MM.1S (cell line): ENCODE results near the gene IPO11.

Source experiments
- DNase-seq: peaks from one replicate; pipeline ENCODE4 v3.0.0-alpha.2; 2015
- H2AFZ ChIP-seq: fragments of 300-600 bp; sonication (generic); 2 replicates; pipeline ENCODE4 v1.6.0; 2016; ENCODE audit warnings: antibody characterized with exemption, low read length
- H3F3A ChIP-seq: fragments of 300-600 bp; sonication (generic); 2 replicates; pipeline ENCODE4 v1.6.1; 2016; ENCODE audit warnings: mild to moderate bottlenecking, antibody characterized with exemption, low read length, moderate library complexity, mixed read lengths; ENCODE audit not compliant: insufficient read depth
- H3K27ac ChIP-seq: fragments of 300-600 bp; sonication (generic); 2 replicates; pipeline ENCODE4 v1.5.1; 2016; ENCODE audit warnings: mild to moderate bottlenecking, low read length
- H3K27me3 ChIP-seq: fragments of 300-600 bp; sonication (generic); replicated peaks from 2 replicates; pipeline ENCODE4 v1.6.0; 2016; ENCODE audit warnings: low read length; ENCODE audit not compliant: insufficient read depth
- H3K36me3 ChIP-seq: fragments of 300-600 bp; sonication (generic); replicated peaks from 2 replicates; pipeline ENCODE4 v1.6.1; 2016; ENCODE audit warnings: mild to moderate bottlenecking, low read length, mixed read lengths; ENCODE audit not compliant: insufficient read depth
- H3K4me1 ChIP-seq: fragments of 300-600 bp; sonication (generic); 2 replicates; pipeline ENCODE4 v1.6.1; 2016; ENCODE audit warnings: low read length, mixed read lengths
- H3K4me2 ChIP-seq: fragments of 300-600 bp; sonication (generic); 2 replicates; pipeline ENCODE4 v1.6.0; 2016; ENCODE audit warnings: low read depth, low read length
- H3K4me3 ChIP-seq: fragments of 300-600 bp; sonication (generic); 2 replicates; pipeline ENCODE4 v1.5.1; 2016; ENCODE audit warnings: low read length, mixed read lengths
- H3K79me2 ChIP-seq: fragments of 300-600 bp; sonication (generic); 2 replicates; pipeline ENCODE4 v1.6.1; 2016; ENCODE audit warnings: mixed run types, low read length, mixed read lengths
- H3K9ac ChIP-seq: fragments of 300-600 bp; sonication (generic); 2 replicates; pipeline ENCODE4 v1.6.1; 2016; ENCODE audit warnings: low read length, mixed read lengths
- H3K9me2 ChIP-seq: fragments of 300-600 bp; sonication (generic); replicated peaks from 2 replicates; pipeline ENCODE4 v1.6.1; 2016; ENCODE audit warnings: mild to moderate bottlenecking, low read length, mixed read lengths; ENCODE audit not compliant: insufficient read depth
- H3K9me3 ChIP-seq: fragments of 300-600 bp; sonication (generic); replicated peaks from 2 replicates; pipeline ENCODE4 v1.6.1; 2016; ENCODE audit warnings: mild to moderate bottlenecking, low read length, mixed read lengths; ENCODE audit not compliant: insufficient read depth
- H4K20me1 ChIP-seq: fragments of 300-600 bp; sonication (generic); 2 replicates; pipeline ENCODE4 v1.6.1; 2016; ENCODE audit warnings: mild to moderate bottlenecking, low read length, moderate library complexity, mixed read lengths; ENCODE audit not compliant: insufficient read depth
- EZH2 ChIP-seq: fragments of 300-600 bp; sonication (generic); optimal IDR thresholded peaks from 2 replicates; pipeline ENCODE3; 2017; ENCODE audit warnings: low read depth, mild to moderate bottlenecking, antibody characterized with exemption, low read length, mixed read lengths
- EZH2phosphoT487 ChIP-seq: fragments of 300-600 bp; sonication (generic); IDR thresholded peaks from 2 replicates; pipeline ENCODE4 v1.6.1; 2018; ENCODE audit warnings: antibody characterized with exemption, low read length
- TF ChIP-seq, protein P1 (sequence below): fragments of 300-600 bp; sonication (generic); IDR thresholded peaks from 2 replicates; pipeline ENCODE4 v1.5.1; 2016; ENCODE audit warnings: antibody characterized with exemption, low read length, mixed read lengths

Gene IPO11

DNA sequence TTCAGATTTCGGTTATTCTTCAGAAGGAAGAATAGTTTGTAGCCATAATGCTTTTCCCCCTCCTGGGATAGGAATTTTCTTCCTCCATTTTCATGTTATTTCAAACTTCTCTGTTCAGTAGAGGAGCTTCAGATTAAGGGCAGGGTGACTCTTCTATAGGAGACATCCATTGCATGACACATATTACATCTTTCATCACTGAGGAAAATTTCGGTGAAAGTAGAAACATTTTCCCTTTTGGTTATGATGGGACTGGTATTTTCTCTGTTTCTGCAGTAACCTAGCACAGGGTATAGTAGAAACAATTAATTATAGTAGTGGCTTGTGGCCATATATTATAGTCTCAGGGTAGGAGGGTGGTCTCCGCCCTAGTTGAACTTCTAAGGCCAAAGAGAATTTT, 1.1 kb downstream of the IPO11 start:
- peak overlapping the region; percentile 80; the same call in 1 of the 2 replicates for H3K9ac ChIP-seq
- peak overlapping the region; percentile 87 for H3K4me3 ChIP-seq
- H3K4me2 ChIP-seq: peak overlapping the region; percentile 95
- TF ChIP-seq EZH2 (no peak), EZH2phosphoT487 (no peak)
- TF ChIP-seq, protein P1, sequence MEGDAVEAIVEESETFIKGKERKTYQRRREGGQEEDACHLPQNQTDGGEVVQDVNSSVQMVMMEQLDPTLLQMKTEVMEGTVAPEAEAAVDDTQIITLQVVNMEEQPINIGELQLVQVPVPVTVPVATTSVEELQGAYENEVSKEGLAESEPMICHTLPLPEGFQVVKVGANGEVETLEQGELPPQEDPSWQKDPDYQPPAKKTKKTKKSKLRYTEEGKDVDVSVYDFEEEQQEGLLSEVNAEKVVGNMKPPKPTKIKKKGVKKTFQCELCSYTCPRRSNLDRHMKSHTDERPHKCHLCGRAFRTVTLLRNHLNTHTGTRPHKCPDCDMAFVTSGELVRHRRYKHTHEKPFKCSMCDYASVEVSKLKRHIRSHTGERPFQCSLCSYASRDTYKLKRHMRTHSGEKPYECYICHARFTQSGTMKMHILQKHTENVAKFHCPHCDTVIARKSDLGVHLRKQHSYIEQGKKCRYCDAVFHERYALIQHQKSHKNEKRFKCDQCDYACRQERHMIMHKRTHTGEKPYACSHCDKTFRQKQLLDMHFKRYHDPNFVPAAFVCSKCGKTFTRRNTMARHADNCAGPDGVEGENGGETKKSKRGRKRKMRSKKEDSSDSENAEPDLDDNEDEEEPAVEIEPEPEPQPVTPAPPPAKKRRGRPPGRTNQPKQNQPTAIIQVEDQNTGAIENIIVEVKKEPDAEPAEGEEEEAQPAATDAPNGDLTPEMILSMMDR: no peak
- peaks cover 61% of the 10 kb centered on the region for H3K79me2 ChIP-seq
- peaks cover 12% of the 10 kb centered on the region for H3K4me1 ChIP-seq
- no peak overlapping the region for H2AFZ ChIP-seq
- no peak overlapping the region for H3K27ac ChIP-seq
- H3K9me2 ChIP-seq: no peaks in the 10 kb centered on the region
- no peaks in the 10 kb centered on the region for H3K36me3 ChIP-seq
- H4K20me1 ChIP-seq: no peaks in the 10 kb centered on the region
- DNase-seq: no peak
- no peaks in the 10 kb centered on the region for H3F3A ChIP-seq
- no peaks in the 10 kb centered on the region for H3K27me3 ChIP-seq
- no peaks in the 10 kb centered on the region for H3K9me3 ChIP-seq

DNA sequence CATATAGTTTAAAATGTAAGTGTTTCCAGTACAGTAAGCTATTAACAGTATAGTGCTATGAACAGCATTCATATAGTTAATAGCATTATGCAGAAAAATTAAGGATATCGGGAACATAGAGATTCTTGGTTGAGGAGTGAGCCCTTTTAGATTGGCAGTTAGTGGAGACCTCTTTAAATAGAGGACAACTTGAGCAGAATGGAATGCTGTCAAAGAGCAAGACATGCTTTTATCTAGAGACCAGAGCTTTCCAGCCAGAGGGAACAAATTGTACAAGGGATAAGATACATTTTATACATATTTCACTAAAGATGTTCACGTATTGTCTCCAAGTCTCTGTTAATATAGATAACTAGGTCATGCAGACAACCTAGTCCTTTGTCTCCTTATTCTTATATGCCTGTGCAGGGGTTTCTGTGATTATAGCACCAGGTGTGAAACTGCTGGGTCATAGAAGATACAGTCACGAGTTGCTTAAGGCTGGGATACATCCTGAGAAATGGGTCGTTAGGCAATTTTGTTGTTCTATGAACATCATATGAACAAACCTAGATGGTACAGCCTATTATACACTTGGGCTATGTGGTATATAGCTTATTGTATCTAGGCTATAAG, 6.0 kb downstream of the IPO11 start:
- H3F3A ChIP-seq: 0 out of 2 replicates have a peak, but pooled peaks cover 6% of the 10 kb centered on the region
- H3K79me2 ChIP-seq: peaks cover 99% of the 10 kb centered on the region
- no peak overlapping the region for H3K27ac ChIP-seq
- no peaks in the 10 kb centered on the region for H3K9me3 ChIP-seq
- DNase-seq: no peak
- H3K27me3 ChIP-seq: no peaks in the 10 kb centered on the region
- no peaks in the 10 kb centered on the region; the same call in 1 of the 2 replicates for H4K20me1 ChIP-seq
- H3K9ac ChIP-seq: no peak overlapping the region
- H3K9me2 ChIP-seq: no peaks in the 10 kb centered on the region
- H2AFZ ChIP-seq: no peak overlapping the region
- no peaks in the 10 kb centered on the region for H3K36me3 ChIP-seq
- H3K4me3 ChIP-seq: no peak overlapping the region
- H3K4me2 ChIP-seq: no peak overlapping the region
- TF ChIP-seq, protein P1: no peak
- TF ChIP-seq EZH2: no peak
- no peak for TF ChIP-seq EZH2phosphoT487
- H3K4me1 ChIP-seq: peaks cover 11% of the 10 kb centered on the region

DNA sequence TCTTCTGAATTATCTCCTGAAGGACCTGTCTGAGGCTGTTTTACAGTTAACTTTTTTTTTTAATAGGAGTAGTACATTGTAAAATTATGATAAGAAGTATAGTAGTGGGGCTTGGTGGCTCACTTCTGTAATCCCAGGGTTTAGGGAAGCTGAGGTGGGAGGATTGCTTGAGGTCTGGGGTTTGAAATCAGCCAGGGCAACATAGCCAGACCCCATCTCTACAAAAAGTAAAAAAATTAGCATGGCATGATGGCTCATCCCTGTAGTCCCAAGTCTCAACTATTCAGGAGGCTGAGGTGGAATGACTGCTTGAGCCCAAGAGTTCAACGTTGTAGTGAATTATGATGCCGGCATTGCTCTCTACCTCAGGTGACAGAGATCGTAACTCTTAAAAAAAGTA, 7.0 kb downstream of the IPO11 start:
- no peak overlapping the region for H3K4me3 ChIP-seq
- H3K4me1 ChIP-seq: peaks cover under 1% of the 10 kb centered on the region; the same call in 1 of the 2 replicates
- no peaks in the 10 kb centered on the region; the same call in 1 of the 2 replicates for H4K20me1 ChIP-seq
- H3K36me3 ChIP-seq: no peaks in the 10 kb centered on the region
- peaks cover 99% of the 10 kb centered on the region for H3K79me2 ChIP-seq
- H3K4me2 ChIP-seq: no peak overlapping the region
- no peaks in the 10 kb centered on the region for H3K9me2 ChIP-seq
- no peak overlapping the region for H3K9ac ChIP-seq
- H2AFZ ChIP-seq: no peak overlapping the region
- no peaks in the 10 kb centered on the region for H3K27me3 ChIP-seq
- H3K27ac ChIP-seq: no peak overlapping the region
- TF ChIP-seq, protein P1: no peak
- TF ChIP-seq EZH2phosphoT487: no peak
- H3F3A ChIP-seq: 0 out of 2 replicates have a peak, but pooled peaks cover 6% of the 10 kb centered on the region
- no peak for DNase-seq
- no peaks in the 10 kb centered on the region for H3K9me3 ChIP-seq
